Left cardiac atrium (tissue), 4 donors: ENCODE data around the gene MEGF10. TPM values are rescaled to one million over a fixed set of nuclear protein-coding genes. Genes with fewer than 3 reads are reported as not detected.

Experiments used
- ATAC-seq, 2 donors: fragments of 200-7000 bp; cut with Tn5 transposase; one replicate each; pipeline ENCODE4 v1.9.1; 2020; ENCODE audit warnings: mild to moderate bottlenecking in 2 of 2, moderate library complexity in 2 of 2
- DNase-seq: peaks from one replicate; pipeline ENCODE4 v3.0.0-alpha.2; 2020
- intact Hi-C, 2 donors: fragments of 100-400 bp; cut with DNase I; formaldehyde crosslinking; loops; one replicate each; pipeline versions ENCODE4 v1.14.1 to v1.15.1; 2022 to 2023
- total RNA-seq, 2 donors: library from RNA; stranded (reverse); fragmentation: NEBNext Ultra II Directional; extraction: Animal tissue kit (Norgen Biotek cat#: 25700); gene quantifications; one replicate each; pipeline ENCODE4 v1.2.1, GENCODE V29; 2021
- donor health status: DM: no; HTN: yes; CAD: no.
- donor health status: DM: no; HTN: yes; CAD: no; lungs with severe emphysema.
- donor health status: DM: yes; HTN: yes; CAD: no.
- donor health status: Dilated cardiomyopathy.

Gene MEGF10
- total RNA-seq, 2 donors from 2014 or later: 1.1 to 1.2 TPM

GRCh38 chr5:127320032-127320965, 29.7 kb downstream of the MEGF10 start:
- no peak for ATAC-seq
- no peak for DNase-seq
- intact Hi-C loops: no loop called here

- ATAC-seq (no peak), DNase-seq (no peak)
- intact Hi-C loops: no loop called here
These were observed 30.9 kb downstream of the MEGF10 start for GRCh38 chr5:127321465-127321864.

GRCh38 chr5:127322403-127322802, 31.8 kb downstream of the MEGF10 start:
- ATAC-seq: no peak
- intact Hi-C loops: no loop called here
- no peak for DNase-seq

- ATAC-seq (no peak), DNase-seq (no peak)
- intact Hi-C loops: no loop called here
These were observed 34.2 kb downstream of the MEGF10 start for GRCh38 chr5:127324756-127325155.

GRCh38 chr5:127326431-127326830, 35.8 kb downstream of the MEGF10 start:
- no peak for DNase-seq
- intact Hi-C loops: no loop called here
- no peak for ATAC-seq

- intact Hi-C loops: no loop called here
- DNase-seq (no peak), ATAC-seq (no peak)
These were observed 36.6 kb downstream of the MEGF10 start for GRCh38 chr5:127326976-127327755.

- intact Hi-C loops: no loop called here
- DNase-seq (no peak), ATAC-seq (no peak)
These were observed 39.5 kb downstream of the MEGF10 start for GRCh38 chr5:127330116-127330515.

- DNase-seq: no peak
- ATAC-seq: no peak
- intact Hi-C loops: no loop called here
These were observed 41.5 kb downstream of the MEGF10 start for GRCh38 chr5:127331890-127332649.

GRCh38 chr5:127333483-127333882, 42.9 kb downstream of the MEGF10 start:
- DNase-seq (no peak), ATAC-seq (peak in 1 of 2 donors; percentile 55)
- intact Hi-C loops: no loop called here

- ATAC-seq (no peak), DNase-seq (no peak)
- intact Hi-C loops: no loop called here
These were observed 44.8 kb downstream of the MEGF10 start for GRCh38 chr5:127335381-127335780.

- intact Hi-C loops: no loop called here
- ATAC-seq: no peak
These were observed 47.3 kb downstream of the MEGF10 start for GRCh38 chr5:127337876-127338275.

GRCh38 chr5:127338501-127338900, 47.9 kb downstream of the MEGF10 start:
- ATAC-seq (no peak), DNase-seq (no peak)
- intact Hi-C loops: no loop called here

More at GRCh38 chr5:127337876-127338275, 47.3 kb downstream of the MEGF10 start:
- no peak for DNase-seq

GRCh38 chr5:127340606-127341005, 50.0 kb downstream of the MEGF10 start:
- ATAC-seq (no peak), DNase-seq (no peak)
- intact Hi-C loops: no loop called here

GRCh38 chr5:127342364-127342763, 51.8 kb downstream of the MEGF10 start:
- DNase-seq (no peak), ATAC-seq (peak; percentile 67 to 68)
- intact Hi-C loops: no loop called here

GRCh38 chr5:127343313-127343712, 52.7 kb downstream of the MEGF10 start:
- peak; percentile 57 to 59 for ATAC-seq
- no peak for DNase-seq
- intact Hi-C loops: no loop called here

GRCh38 chr5:127343866-127344265, 53.3 kb downstream of the MEGF10 start:
- ATAC-seq (no peak), DNase-seq (no peak)
- intact Hi-C loops: no loop called here

GRCh38 chr5:127344931-127345330, 54.3 kb downstream of the MEGF10 start:
- ATAC-seq (no peak), DNase-seq (no peak)
- intact Hi-C loops: no loop called here

- DNase-seq (no peak), ATAC-seq (no peak)
- intact Hi-C loops: no loop called here
These were observed 60.8 kb downstream of the MEGF10 start for GRCh38 chr5:127351418-127351817.

- no peak for DNase-seq
- intact Hi-C loops: no loop called here
- ATAC-seq: no peak
These were observed 61.5 kb downstream of the MEGF10 start for GRCh38 chr5:127352068-127352467.

GRCh38 chr5:127353327-127353726, 62.7 kb downstream of the MEGF10 start:
- intact Hi-C loops: no loop called here
- DNase-seq (no peak), ATAC-seq (no peak)
